HG02610 (cell line): Measurements from ENCODE around the gene PHF21B.

ENCODE experiments used
- ATAC-seq: cut with Tn5 transposase; IDR thresholded peaks from one replicate; pipeline ENCODE4 v1.9.1; 2021; ENCODE audit warnings: mild to moderate bottlenecking, moderate library complexity; ENCODE audit not compliant: unreplicated experiment

The PHF21B gene

DNA sequence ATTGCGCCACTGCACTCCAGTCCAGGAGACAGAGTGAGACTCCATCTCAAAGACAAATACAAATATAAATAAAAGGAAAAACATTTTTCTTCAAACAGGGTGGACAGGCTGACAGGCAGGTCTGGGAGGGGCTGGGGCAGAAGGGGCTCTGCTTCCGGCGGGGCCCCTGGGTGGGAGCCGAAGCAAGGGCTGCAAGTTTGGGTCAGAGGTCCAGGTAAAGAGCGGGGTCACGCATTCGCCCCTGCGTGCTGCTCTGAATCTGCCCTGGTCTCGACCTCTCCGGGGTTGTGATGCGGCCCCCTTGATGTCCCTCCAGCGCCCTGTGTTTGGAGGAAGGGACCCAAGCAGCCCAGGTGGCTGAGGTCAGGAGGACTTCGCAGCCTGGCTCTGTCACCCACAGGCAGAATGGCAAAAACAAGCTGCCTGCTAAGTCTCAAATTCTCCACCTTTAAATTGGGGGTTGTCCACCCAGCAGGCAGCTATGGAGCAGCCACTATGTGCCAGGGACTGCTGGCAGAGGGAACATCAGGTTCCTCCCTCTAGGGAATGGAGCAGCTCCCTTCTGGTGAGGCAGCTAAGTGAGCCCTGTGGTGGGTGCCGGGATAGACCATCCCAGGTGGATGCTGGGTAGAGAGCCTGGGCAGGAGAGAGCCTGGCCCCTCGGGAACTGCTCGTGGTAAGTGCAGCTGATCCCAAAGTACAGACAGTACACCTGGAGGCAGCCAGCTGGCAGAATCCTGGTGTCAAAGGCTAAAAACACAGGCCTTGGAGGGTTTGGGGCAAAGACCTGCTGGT lies 10.3 kb upstream of the PHF21B start:
- no peak for ATAC-seq

GRCh38 chr22:45014654-45015053 lies 4.8 kb upstream of the PHF21B start:
- no peak for ATAC-seq

DNA sequence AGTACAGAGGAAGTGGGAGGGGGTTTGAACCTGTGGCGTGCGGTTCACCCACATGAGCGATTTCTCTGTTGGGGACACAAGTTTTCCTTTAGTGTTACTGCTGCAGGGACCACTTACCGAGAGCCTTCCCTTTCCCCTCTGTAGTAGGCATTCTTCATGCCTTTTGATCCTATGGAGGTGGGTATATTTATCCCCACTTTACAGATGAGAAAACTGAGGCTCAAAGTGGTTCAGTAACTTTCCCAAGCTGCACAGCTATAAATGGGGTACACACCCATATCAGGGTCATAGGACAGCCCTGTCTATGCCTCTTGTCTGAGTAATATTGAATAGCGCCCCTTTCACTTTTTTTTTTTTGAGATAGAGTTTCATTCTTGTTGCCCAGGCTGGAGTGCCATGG lies 3.3 kb upstream of the PHF21B start:
- no peak for ATAC-seq

GRCh38 chr22:45010532-45010900 lies 711 bp upstream of the PHF21B start:
- ATAC-seq = no peak

DNA sequence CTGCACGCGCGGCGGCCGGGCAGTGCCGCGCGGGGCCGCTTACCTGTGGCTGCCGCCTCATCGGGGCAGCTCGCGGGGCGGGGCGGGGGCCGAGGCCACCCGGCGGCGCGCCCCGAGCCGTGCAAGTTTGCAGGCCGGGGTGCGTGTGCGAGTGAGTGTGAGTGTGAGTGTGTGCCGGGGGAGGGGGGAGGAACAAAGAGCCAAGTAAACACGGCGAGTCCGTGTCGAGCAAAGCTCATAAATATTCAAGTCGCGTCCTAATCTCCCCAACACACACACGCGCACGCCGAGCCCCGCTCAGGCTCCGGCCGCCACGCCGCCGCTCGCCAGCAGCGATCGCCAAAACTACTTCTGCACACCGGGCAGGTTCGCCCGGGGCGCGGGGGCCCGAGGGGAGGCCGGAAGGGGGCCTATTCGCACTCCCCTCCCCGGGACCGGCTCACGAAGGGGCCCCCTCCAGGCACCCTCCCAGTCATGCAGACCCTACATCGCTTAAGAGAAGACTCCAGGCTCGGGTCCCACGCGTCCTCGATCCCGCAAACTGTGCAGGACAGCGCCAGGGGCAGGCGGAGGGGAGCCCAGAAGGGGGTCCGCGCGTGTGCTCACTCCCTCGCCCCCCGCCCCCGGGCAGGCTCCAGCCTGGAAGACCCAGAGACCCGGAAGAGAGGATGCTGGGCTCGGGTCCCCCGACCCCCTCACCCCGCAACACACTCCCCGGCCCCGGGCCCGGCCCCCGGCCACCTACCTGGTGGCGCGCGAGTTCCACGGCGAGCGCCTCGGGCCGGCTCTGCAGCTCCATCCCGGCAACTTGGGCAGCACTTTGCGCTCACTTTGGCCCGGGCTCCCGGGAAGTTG lies 827 bp downstream of the PHF21B start:
- ATAC-seq = no peak

DNA sequence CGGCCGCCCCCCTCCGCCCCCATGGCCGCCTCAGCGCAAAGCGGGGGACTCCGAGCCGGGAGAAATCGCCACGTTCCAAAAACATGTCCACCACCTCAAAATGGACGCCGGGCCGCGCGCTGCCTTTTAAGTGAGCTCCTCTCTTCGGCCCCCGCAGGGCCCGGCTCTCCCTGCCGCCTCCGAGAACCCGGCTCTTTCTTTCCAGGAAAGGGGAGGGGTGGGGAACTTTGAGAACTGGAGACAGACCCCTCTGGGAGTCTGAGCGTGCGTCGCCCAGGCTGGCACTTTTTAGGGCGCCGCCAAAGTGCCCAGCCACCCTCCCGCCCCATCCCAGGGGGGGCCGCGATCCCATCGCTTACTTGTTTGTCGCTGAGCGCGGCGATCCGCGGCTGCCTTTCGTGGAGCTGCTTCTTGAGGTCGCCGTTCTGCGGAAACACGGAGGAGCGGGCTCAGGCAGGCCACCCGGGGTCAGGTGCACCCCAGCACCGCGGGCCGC lies 1.6 kb downstream of the PHF21B start:
- no peak for ATAC-seq

- ATAC-seq = no peak
Measured at GRCh38 chr22:45007391-45008185, 2.2 kb downstream of the PHF21B start.

- no peak for ATAC-seq
Measured at GRCh38 chr22:45006964-45007390, 2.8 kb downstream of the PHF21B start.

DNA sequence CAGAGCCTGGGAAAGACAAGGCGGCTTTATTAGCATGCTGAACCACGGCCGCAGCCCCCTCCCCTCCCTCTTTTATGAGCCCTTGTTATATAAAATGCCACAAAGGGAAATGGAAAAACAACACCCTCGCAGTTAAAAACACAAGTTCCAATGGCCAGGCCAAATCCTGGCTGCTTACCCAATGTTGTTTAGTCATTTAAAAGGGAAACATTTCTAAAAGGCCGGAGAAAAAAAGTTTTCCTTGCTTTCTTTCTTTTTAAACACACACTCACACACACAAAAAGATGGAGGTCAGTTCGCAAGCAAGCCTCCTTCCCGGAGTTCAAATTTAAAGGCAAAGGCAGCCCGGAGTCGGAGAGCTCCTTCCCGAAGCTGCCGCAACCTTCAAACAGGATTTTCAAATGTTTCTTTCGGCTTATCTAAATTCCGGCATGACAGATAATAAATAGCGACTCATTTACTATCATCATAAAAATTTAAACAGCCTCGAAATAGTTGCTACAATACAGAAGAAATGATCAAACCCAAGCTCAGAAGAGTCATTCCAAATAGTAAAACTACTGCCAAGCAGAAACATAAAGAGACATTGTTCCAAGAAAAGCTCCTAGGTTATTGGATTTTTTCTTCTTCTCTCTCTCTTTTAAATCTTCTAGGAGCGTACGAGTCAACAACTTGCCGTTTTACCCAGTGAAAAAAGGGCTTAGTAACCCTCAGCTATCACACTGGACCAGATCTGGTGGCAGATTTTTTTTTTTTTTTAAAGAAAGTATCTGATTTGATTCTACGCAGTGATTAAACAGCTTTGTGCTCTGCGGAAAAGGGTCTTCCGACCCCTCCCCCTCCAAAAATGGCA lies 3.5 kb downstream of the PHF21B start:
- no peak for ATAC-seq

DNA sequence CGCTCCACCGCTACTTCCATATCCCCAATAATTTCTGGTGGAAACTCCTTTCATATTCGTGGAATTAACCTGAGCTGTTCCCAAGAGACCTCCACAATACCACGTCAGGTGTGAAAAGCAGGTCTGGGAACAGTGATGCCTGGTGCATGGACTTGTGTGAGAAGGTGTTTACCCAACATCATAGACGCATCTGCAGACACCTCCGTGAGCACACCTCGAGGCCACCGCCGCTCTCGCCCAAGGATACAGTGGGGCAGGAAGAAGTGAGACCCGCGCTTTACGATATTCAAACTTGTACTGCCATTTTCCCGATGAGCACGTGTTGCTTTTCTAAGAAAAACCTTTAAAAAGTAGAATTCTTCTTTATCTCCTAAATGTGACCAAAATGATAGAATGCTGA lies 8.2 kb downstream of the PHF21B start:
- no peak for ATAC-seq

GRCh38 chr22:45000330-45000729 lies 9.5 kb downstream of the PHF21B start:
- no peak for ATAC-seq

GRCh38 chr22:44999687-45000086 lies 10.1 kb downstream of the PHF21B start:
- no peak for ATAC-seq

- no peak for ATAC-seq
Measured at GRCh38 chr22:44999231-44999630, 10.6 kb downstream of the PHF21B start.

GRCh38 chr22:44998296-44998695 lies 11.5 kb downstream of the PHF21B start:
- no peak for ATAC-seq

DNA sequence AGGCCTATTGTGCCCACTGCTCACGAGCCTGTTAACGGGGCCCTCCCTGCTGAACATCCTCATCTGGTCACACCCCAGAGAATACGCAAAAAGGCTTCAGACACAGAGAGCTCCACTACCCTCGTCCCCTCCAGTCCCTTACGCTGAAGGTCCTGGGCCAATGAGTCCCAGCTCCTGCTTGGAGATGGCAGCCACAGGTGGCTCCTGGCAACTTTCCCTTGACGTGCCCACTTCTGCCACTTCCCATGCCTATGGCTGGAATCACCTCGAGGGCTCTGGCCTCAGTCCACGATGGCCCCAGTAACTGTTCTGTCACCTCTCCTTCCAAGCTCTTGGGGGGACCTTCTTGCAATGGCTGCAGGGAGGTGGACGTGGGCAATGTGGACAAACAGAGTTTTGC lies 12.7 kb downstream of the PHF21B start:
- no peak for ATAC-seq

DNA sequence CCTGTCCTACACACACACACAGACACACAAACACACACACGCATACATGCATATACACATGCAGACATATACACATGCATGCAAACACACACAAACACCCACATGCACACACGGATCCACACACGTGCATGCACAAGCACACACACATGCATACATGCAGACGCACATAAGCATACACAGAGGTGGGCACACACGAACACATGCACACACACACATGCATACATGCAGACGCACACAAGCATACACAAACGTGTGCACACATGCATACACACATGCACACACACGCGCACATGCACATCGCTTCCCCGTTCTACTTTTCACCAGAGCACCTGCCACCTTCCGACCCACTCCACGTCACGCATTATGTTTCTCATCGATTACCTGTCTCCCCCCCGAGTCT lies 13.2 kb downstream of the PHF21B start:
- no peak for ATAC-seq

- ATAC-seq = no peak
Measured at GRCh38 chr22:44996120-44996519, 13.7 kb downstream of the PHF21B start.

- ATAC-seq = no peak
Measured at GRCh38 chr22:44995715-44996114, 14.1 kb downstream of the PHF21B start.

DNA sequence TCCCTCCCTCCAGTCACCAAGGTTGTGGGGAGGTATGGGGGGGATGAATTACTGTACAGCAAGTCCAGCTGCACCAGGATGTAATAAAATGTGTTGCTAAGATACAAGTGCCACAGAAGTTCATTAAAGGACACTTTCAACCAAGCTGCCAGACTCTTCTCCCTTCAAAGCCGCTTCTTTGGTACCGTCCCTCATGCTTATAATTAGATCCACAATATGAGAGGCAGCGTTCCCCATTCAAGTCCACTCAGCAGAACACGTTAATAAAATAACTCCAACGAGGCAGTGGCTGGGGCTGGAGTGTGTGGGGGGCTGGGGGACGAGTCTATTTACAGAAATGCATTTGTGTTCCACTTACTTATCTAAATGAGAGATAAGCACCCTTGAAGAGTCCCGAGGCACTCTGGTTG lies 14.7 kb downstream of the PHF21B start:
- ATAC-seq = no peak

GRCh38 chr22:44994399-44995104 lies 15.3 kb downstream of the PHF21B start:
- ATAC-seq = no peak
